K562 (cell line): Measurements from ENCODE around the gene SCUBE1. TPM values are rescaled to one million over a fixed set of nuclear protein-coding genes. Genes with fewer than 3 reads are reported as not detected.

Experiments used
- ATAC-seq: fragments of 200-7000 bp; cut with Tn5 transposase; 3 replicates; pipeline ENCODE4 v1.9.1; 2020; ENCODE audit warnings: moderate library complexity
- BruUV-seq: library from RNA; stranded (reverse); fragments of 400-500 nt; replicated peaks from 2 replicates; lab custom pipeline; 2021; lab: Mats Ljungman, UMichigan
- CTCF ChIA-PET: fragments of 300-600 bp; formaldehyde crosslinking; extraction: SDS; loops from one replicate; lab custom pipeline; 2021; ENCODE audit warnings: low intra/inter-chr PET ratio; lab: Yijun Ruan, JAX
- POLR2A ChIA-PET: fragments of 300-600, 350-650 bp; sonication (Branson Sonifier 250); formaldehyde crosslinking; extraction: SDS; loops from one replicate; lab custom pipeline; 2021; ENCODE audit warnings: antibody characterized with exemption, inconsistent platforms; lab: Yijun Ruan, JAX
- DNase-seq, 4 experiments: peaks; one replicate each; pipeline versions ENCODE4 v3.0.0 to v3.0.0-alpha.2; 2011 to 2018; ENCODE audit warnings: low spot score in 3 of 4, mixed read lengths in 3 of 4; ENCODE audit errors: extremely low read depth in 1 of 4
- FAIRE-seq: peaks from 2 replicates; lab custom pipeline; 2011; peaks lifted over from hg19 to GRCh38; lab: Jason Lieb, UNC
- H2AFZ ChIP-seq: 2 replicates; pipeline ENCODE4 v1.6.0; 2011; ENCODE audit warnings: low read depth, low read length, control low read depth, inconsistent platforms
- H3K27ac ChIP-seq: fragments of 200-600 bp; 3 replicates; pipeline ENCODE4 v1.8.0; 2011; ENCODE audit warnings: low read depth, mild to moderate bottlenecking, control low read depth, inconsistent platforms, low read length, moderate library complexity, mixed read lengths; ENCODE audit errors: extremely low read depth
- H3K27me3 ChIP-seq, 2 experiments: fragments of 300-600 bp in 1 of 2; 2 replicates in 1 of 2; 3 replicates in 1 of 2; pipeline versions ENCODE4 v1.6.0 to v1.8.0; 2011; ENCODE audit warnings: inconsistent platforms in 2 of 2, low read length in 2 of 2, mild to moderate bottlenecking in 1 of 2, mixed read lengths in 1 of 2, moderate library complexity in 1 of 2; ENCODE audit not compliant: control insufficient read depth in 2 of 2, insufficient read depth in 2 of 2
- H3K36me3 ChIP-seq: fragments of 300-600 bp; 3 replicates; pipeline ENCODE4 v1.8.0; 2011; ENCODE audit warnings: mild to moderate bottlenecking, low read length, inconsistent platforms; ENCODE audit not compliant: control insufficient read depth, insufficient read depth
- H3K4me1 ChIP-seq, 2 experiments: fragments of 200-600 bp in 1 of 2; replicated peaks in 1 of 2; 2 replicates in 1 of 2; 3 replicates in 1 of 2; pipeline versions ENCODE4 v1.5.1 to v1.8.0; 2011; ENCODE audit warnings: inconsistent platforms in 2 of 2, low read length in 2 of 2, mild to moderate bottlenecking in 1 of 2, mixed read lengths in 1 of 2, moderate library complexity in 1 of 2; ENCODE audit not compliant: control insufficient read depth in 2 of 2, insufficient read depth in 2 of 2
- H3K4me2 ChIP-seq: 2 replicates; pipeline ENCODE4 v1.6.1; 2011; ENCODE audit warnings: low read length, control low read depth, inconsistent platforms, mixed read lengths; ENCODE audit not compliant: insufficient read depth
- H3K4me3 ChIP-seq: fragments of 200-600 bp; sonication (generic), shearing (Covaris generic); 2 replicates; pipeline ENCODE4 v1.5.1; 2016; ENCODE audit warnings: control low read depth, inconsistent platforms
- H3K79me2 ChIP-seq: fragments of 200-600 bp; 3 replicates; pipeline ENCODE4 v1.8.0; 2011; ENCODE audit warnings: low read length, inconsistent platforms; ENCODE audit not compliant: control insufficient read depth, insufficient read depth
- H3K9ac ChIP-seq, 2 experiments: 2 replicates each; pipeline versions ENCODE4 v1.6.0 to v1.6.1; 2011; ENCODE audit warnings: low read depth in 2 of 2, low read length in 2 of 2, control low read depth in 1 of 2, inconsistent platforms in 1 of 2, mild to moderate bottlenecking in 1 of 2, mixed read lengths in 1 of 2; ENCODE audit not compliant: insufficient read depth in 1 of 2
- H3K9me1 ChIP-seq: one replicate; pipeline ENCODE4 v1.6.0; 2011; ENCODE audit warnings: inconsistent platforms, mild to moderate bottlenecking, low read length, moderate library complexity; ENCODE audit not compliant: control insufficient read depth, insufficient read depth
- H3K9me3 ChIP-seq: replicated peaks from 2 replicates; pipeline ENCODE4 v1.5.1; 2011; ENCODE audit warnings: low read depth, low read length, inconsistent platforms; ENCODE audit not compliant: control insufficient read depth, insufficient read depth
- H4K20me1 ChIP-seq: replicated peaks from 2 replicates; pipeline ENCODE4 v1.6.1; 2011; ENCODE audit warnings: low read length, inconsistent platforms, mixed read lengths; ENCODE audit not compliant: control insufficient read depth, insufficient read depth
- ARID1B ChIP-seq: fragments of 450-650 bp; IDR thresholded peaks from 2 replicates; pipeline ENCODE4 v1.6.1; 2016; ENCODE audit warnings: antibody characterized with exemption, mild to moderate bottlenecking, inconsistent platforms
- CBFA2T2 ChIP-seq: fragments of 450-650 bp; conservative IDR thresholded peaks from 2 replicates; pipeline ENCODE4 v1.6.1; 2017; ENCODE audit warnings: mild to moderate bottlenecking
- CBFA2T3 ChIP-seq: fragments of 450-650 bp; IDR thresholded peaks from 2 replicates; pipeline ENCODE4 v1.6.1; 2017
- E2F5 ChIP-seq: sonication (generic); formaldehyde crosslinking; IDR thresholded peaks from 2 replicates; pipeline ENCODE4 v1.8.0; 2022; ENCODE audit warnings: mild to moderate bottlenecking, missing genetic modification reagents
- NCOR1 ChIP-seq: fragments of 450-650 bp; IDR thresholded peaks from 2 replicates; pipeline ENCODE4 v1.6.1; 2016; ENCODE audit warnings: mild to moderate bottlenecking, moderate library complexity
- NFIC ChIP-seq: fragments of 450-650 bp; IDR thresholded peaks from 2 replicates; pipeline ENCODE4 v1.6.1; 2017; ENCODE audit warnings: mild to moderate bottlenecking, inconsistent platforms
- NR2C2 ChIP-seq, 2 experiments: fragments of 200-800 bp in 1 of 2; sonication (Bioruptor generic) in 1 of 2; sonication (generic) in 1 of 2; formaldehyde crosslinking in 1 of 2; IDR thresholded peaks; 2 replicates each; pipeline versions ENCODE4 v1.6.1 to v1.8.0; 2016 to 2022; ENCODE audit warnings: mild to moderate bottlenecking in 1 of 2, missing compliant biosample characterization in 1 of 2, missing genetic modification characterization in 1 of 2, missing genetic modification reagents in 1 of 2
- PCBP2 ChIP-seq: fragments of 200-400 bp; formaldehyde crosslinking; IDR thresholded peaks from 2 replicates; pipeline ENCODE4 v1.6.1; 2018; ENCODE audit warnings: low read length, low read depth, mild to moderate bottlenecking, moderate library complexity; ENCODE audit not compliant: poor library complexity, severe bottlenecking
- POLR2G ChIP-seq: fragments of 200-400 bp; formaldehyde crosslinking; IDR thresholded peaks from 2 replicates; pipeline ENCODE4 v1.6.1; 2017; ENCODE audit warnings: low read depth, mild to moderate bottlenecking, antibody characterized with exemption, low read length, moderate library complexity
- SMAD2 ChIP-seq: fragments of 150-350 bp; IDR thresholded peaks from 2 replicates; pipeline ENCODE4 v1.6.1; 2014; ENCODE audit warnings: low read depth, mild to moderate bottlenecking, low read length
- ZNF347 ChIP-seq: fragments of 450-650 bp; formaldehyde crosslinking; IDR thresholded peaks from 2 replicates; pipeline ENCODE4 v1.4.0; 2020; ENCODE audit warnings: low read depth, mild to moderate bottlenecking, moderate library complexity
- WGBS: fragments of 100-300 bp; shearing (Covaris generic); methylation state at CpG from one replicate; pipeline ENCODE4 v1.1.6; 2016; ENCODE audit warnings: low coverage, mixed read lengths; ENCODE audit not compliant: insufficient coverage; ENCODE audit errors: missing lambda C conversion rate; 5-methylcytosine and 5-hydroxymethylcytosine counted together
- in situ Hi-C: fragments of 300-500 bp; cut with MboI; formaldehyde crosslinking; loops from 4 replicates; pipeline ENCODE4 v1.15.0; 2018; ENCODE audit warnings: inconsistent platforms, mixed read lengths
- intact Hi-C: fragments of 100-400 bp; cut with micrococcal nuclease; formaldehyde crosslinking; loops from 2 replicates; pipeline ENCODE4 v1.14.2; 2022
- polyA plus RNA-seq, 8 experiments: library from polyadenylated mRNA; depleted of rRNA in 4 of 8; stranded (reverse) in 5 of 8; unstranded in 3 of 8; fragments of >200 nt; fragmentation: Nextera tagmentation in 2 of 8; fragmentation: Illumina TruSeq in 1 of 8; extraction: Ambion mirVana in 2 of 8; extraction: Trizol in 1 of 8; gene quantifications; 2 replicates each; pipeline versions ENCODE4 v1.2.1 to v1.2.3, GENCODE V29; 2011 to 2014; ENCODE audit warnings: inconsistent platforms in 1 of 8, missing spikeins in 1 of 8
- total RNA-seq, 7 experiments: library from RNA; depleted of rRNA in 6 of 7; stranded (reverse); fragments of >200 nt in 6 of 7; fragmentation: Illumina TruSeq in 2 of 7; extraction: Trizol in 2 of 7; gene quantifications; 2 replicates each; pipeline versions ENCODE4 v1.2.1 to v1.2.3, GENCODE V29; 2011 to 2021; ENCODE audit warnings: low replicate concordance in 1 of 7
- TF ChIP-seq, protein P1 (sequence below): sonication (generic); formaldehyde crosslinking; IDR thresholded peaks from 2 replicates; pipeline ENCODE4 v1.8.0; 2023; ENCODE audit warnings: mild to moderate bottlenecking, missing genetic modification reagents
- TF ChIP-seq, protein P2 (sequence below): fragments of 150-350 bp; conservative IDR thresholded peaks from 2 replicates; pipeline ENCODE4 v1.6.1; 2014; ENCODE audit warnings: low read length

The SCUBE1 gene
- total and polyA plus RNA-seq, 9 of the 15 experiments (the other 6 are each of a cell fraction or from before 2014, with no cell fraction given), result 0.03 to 0.47 (median 0.29) TPM; not detected in 6

- no TSS peak for BruUV-seq
- no peak overlapping the region for H3K27ac ChIP-seq
- H4K20me1 ChIP-seq, result no peaks in the 10 kb centered on the region
- peak in 1 of 4 experiments; percentile 70 for DNase-seq
- in situ Hi-C loops (no loop called here), intact Hi-C loops (no loop called here)
- peak; percentile 67 for FAIRE-seq
- ATAC-seq, result peak; percentile 21
- ChIA-PET CTCF (no interaction called here), POLR2A (interaction anchor here (1.1 kb wide), 1 partner anchor 15 kb away, joined by 3 read pairs; no protein-coding TSS in a partner anchor)
- no peaks in the 10 kb centered on the region for H3K9me1 ChIP-seq
- WGBS, result 29% methylated on average over 15 of the region's 19 CpGs
- H3K27me3 ChIP-seq, result no peaks in the 10 kb centered on the region
- H3K4me2 ChIP-seq, result no peak overlapping the region; the same call in 1 of the 2 replicates
- H3K9me3 ChIP-seq, result no peaks in the 10 kb centered on the region
- H2AFZ ChIP-seq, result no peak overlapping the region
- H3K9ac ChIP-seq, result peak overlapping the region in 1 of 2 experiments; percentile 77; a peak in 2 of 4 replicates
- peaks cover 59% of the 10 kb centered on the region; the same call in 2 of the 3 replicates for H3K36me3 ChIP-seq
- H3K4me1 ChIP-seq, result peaks cover 11 to 75% of the 10 kb centered on the region in 2 experiments
- no peaks in the 10 kb centered on the region for H3K79me2 ChIP-seq
- H3K4me3 ChIP-seq, result no peak overlapping the region
- TF ChIP-seq SMAD2 (no peak), NCOR1 (peak; percentile 31; the same call in 1 of the 2 replicates), POLR2G (peak; percentile 14; the same call in 1 of the 2 replicates), NR2C2 (CRISPR knock-in tag; IDR thresholded peaks at IDR 0.05) (no peak), NR2C2 (tag; IDR thresholded peaks at IDR 0.05) (no peak), PCBP2 (no peak), E2F5 (CRISPR knock-in tag) (no peak), NFIC (peak; percentile 78), CBFA2T2 (peak; percentile 23; the same call in 1 of the 2 replicates), ZNF347 (CRISPR knock-in tag) (no peak), ARID1B (peak; percentile 33; the same call in 1 of the 2 replicates), CBFA2T3 (peak; percentile 66)
- TF ChIP-seq, protein P1, sequence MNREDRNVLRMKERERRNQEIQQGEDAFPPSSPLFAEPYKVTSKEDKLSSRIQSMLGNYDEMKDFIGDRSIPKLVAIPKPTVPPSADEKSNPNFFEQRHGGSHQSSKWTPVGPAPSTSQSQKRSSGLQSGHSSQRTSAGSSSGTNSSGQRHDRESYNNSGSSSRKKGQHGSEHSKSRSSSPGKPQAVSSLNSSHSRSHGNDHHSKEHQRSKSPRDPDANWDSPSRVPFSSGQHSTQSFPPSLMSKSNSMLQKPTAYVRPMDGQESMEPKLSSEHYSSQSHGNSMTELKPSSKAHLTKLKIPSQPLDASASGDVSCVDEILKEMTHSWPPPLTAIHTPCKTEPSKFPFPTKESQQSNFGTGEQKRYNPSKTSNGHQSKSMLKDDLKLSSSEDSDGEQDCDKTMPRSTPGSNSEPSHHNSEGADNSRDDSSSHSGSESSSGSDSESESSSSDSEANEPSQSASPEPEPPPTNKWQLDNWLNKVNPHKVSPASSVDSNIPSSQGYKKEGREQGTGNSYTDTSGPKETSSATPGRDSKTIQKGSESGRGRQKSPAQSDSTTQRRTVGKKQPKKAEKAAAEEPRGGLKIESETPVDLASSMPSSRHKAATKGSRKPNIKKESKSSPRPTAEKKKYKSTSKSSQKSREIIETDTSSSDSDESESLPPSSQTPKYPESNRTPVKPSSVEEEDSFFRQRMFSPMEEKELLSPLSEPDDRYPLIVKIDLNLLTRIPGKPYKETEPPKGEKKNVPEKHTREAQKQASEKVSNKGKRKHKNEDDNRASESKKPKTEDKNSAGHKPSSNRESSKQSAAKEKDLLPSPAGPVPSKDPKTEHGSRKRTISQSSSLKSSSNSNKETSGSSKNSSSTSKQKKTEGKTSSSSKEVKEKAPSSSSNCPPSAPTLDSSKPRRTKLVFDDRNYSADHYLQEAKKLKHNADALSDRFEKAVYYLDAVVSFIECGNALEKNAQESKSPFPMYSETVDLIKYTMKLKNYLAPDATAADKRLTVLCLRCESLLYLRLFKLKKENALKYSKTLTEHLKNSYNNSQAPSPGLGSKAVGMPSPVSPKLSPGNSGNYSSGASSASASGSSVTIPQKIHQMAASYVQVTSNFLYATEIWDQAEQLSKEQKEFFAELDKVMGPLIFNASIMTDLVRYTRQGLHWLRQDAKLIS, result no peak
- TF ChIP-seq, protein P2, sequence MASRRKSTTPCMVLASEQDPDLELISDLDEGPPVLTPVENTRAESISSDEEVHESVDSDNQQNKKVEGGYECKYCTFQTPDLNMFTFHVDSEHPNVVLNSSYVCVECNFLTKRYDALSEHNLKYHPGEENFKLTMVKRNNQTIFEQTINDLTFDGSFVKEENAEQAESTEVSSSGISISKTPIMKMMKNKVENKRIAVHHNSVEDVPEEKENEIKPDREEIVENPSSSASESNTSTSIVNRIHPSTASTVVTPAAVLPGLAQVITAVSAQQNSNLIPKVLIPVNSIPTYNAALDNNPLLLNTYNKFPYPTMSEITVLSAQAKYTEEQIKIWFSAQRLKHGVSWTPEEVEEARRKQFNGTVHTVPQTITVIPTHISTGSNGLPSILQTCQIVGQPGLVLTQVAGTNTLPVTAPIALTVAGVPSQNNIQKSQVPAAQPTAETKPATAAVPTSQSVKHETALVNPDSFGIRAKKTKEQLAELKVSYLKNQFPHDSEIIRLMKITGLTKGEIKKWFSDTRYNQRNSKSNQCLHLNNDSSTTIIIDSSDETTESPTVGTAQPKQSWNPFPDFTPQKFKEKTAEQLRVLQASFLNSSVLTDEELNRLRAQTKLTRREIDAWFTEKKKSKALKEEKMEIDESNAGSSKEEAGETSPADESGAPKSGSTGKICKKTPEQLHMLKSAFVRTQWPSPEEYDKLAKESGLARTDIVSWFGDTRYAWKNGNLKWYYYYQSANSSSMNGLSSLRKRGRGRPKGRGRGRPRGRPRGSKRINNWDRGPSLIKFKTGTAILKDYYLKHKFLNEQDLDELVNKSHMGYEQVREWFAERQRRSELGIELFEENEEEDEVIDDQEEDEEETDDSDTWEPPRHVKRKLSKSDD, result no peak
Observed at GRCh38 chr22:43167001-43167589, 176.1 kb downstream of the SCUBE1 start.
